Measurements from ENCODE around the gene WDR33.

The WDR33 gene

DNA sequence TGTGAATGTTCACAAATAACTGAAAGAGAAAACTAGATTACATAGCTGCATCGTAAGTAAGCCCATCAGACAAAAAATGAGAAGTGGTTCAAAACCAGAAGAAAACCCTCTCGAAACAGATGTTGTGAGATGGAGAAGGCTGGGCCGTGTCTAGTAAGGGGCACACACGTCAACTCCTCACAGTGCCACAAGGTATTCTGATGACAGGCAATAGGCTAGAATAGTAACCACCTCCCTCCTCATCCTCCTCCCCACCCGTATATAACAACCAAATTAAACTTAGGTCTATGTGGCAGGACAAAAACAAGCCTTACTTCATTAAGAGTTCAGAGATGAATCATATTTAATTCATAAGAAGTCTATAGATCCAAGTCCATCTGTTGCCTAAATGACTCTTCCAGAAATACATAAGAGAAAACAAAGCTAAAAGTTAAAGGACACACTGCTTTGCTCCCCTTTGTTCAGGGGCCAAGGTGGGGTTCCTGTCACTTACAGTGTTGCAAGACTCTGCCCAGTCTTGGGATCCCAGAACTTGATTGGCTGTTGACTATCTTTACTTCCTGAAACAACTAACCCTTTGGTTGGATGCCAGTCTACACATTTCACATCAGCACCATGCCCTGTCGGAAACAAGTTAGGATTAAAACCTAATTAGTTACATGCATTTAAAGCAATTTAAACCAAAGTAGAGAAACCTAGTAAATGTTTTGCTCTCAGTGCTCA is 84.7 kb downstream of the WDR33 start:
- ChIA-PET CTCF (interaction anchor here (1.0 kb wide), 2 partner anchors 13 to 24 kb away, joined by 3 read pairs; no protein-coding TSS in a partner anchor), POLR2A (no interaction called here)
- DNase-seq (ENCODE audit: extremely low spot score), result no peak
- TF ChIP-seq, protein P1, sequence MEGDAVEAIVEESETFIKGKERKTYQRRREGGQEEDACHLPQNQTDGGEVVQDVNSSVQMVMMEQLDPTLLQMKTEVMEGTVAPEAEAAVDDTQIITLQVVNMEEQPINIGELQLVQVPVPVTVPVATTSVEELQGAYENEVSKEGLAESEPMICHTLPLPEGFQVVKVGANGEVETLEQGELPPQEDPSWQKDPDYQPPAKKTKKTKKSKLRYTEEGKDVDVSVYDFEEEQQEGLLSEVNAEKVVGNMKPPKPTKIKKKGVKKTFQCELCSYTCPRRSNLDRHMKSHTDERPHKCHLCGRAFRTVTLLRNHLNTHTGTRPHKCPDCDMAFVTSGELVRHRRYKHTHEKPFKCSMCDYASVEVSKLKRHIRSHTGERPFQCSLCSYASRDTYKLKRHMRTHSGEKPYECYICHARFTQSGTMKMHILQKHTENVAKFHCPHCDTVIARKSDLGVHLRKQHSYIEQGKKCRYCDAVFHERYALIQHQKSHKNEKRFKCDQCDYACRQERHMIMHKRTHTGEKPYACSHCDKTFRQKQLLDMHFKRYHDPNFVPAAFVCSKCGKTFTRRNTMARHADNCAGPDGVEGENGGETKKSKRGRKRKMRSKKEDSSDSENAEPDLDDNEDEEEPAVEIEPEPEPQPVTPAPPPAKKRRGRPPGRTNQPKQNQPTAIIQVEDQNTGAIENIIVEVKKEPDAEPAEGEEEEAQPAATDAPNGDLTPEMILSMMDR (IDR thresholded peaks at IDR 0.05; ENCODE audit: control extremely low read depth, extremely low read depth, low read depth, missing control alignments), result no peak

DNA sequence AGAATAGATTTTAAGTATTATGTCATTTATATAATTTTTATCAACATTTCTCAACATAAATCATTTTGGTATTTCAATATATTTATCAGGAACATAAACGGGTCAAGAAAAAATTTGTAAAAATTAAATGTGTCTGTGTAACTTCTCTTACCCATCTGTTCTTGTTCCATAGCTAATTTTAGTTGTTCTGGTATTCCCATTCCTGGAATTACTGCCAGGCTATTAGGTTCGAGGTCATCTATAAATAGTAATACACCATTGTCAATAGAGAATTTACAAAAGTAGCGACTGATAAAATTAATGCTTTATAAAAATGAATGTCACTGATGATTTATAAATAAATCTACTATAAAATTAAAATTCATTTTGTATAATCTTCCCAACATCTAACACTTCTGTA is 88.2 kb downstream of the WDR33 start:
- no peak for DNase-seq (ENCODE audit: extremely low spot score)
- POLR2A ChIA-PET, result interaction anchor here (0.6 kb wide), 1 partner anchor 15 kb away, joined by 6 read pairs; no protein-coding TSS in a partner anchor
- CTCF ChIA-PET, result no interaction called here
- TF ChIP-seq, protein P1 (IDR thresholded peaks at IDR 0.05; ENCODE audit: control extremely low read depth, extremely low read depth, low read depth, missing control alignments), result no peak

DNA sequence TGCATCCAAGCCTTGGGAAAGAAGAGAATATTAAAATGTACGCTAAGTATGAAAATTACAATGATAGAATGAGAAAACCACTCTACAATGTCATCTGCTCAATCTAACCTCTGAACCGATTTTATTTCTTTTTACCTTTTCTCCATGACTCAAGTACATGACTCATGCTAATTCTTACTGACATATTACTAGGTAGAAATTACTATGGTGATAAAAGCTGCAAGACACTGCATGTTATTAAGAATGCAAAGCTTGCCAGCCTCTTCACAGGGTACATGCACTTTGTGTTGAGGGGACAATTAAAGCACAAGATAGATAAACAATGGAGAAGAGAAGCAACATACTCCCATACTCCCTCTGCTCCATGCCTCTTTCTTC is 89.0 kb downstream of the WDR33 start:
- ChIA-PET POLR2A (no interaction called here), CTCF (no interaction called here)
- TF ChIP-seq, protein P1 (IDR thresholded peaks at IDR 0.05; ENCODE audit: control extremely low read depth, extremely low read depth, low read depth, missing control alignments), result no peak
- no peak for DNase-seq (ENCODE audit: extremely low spot score)

DNA sequence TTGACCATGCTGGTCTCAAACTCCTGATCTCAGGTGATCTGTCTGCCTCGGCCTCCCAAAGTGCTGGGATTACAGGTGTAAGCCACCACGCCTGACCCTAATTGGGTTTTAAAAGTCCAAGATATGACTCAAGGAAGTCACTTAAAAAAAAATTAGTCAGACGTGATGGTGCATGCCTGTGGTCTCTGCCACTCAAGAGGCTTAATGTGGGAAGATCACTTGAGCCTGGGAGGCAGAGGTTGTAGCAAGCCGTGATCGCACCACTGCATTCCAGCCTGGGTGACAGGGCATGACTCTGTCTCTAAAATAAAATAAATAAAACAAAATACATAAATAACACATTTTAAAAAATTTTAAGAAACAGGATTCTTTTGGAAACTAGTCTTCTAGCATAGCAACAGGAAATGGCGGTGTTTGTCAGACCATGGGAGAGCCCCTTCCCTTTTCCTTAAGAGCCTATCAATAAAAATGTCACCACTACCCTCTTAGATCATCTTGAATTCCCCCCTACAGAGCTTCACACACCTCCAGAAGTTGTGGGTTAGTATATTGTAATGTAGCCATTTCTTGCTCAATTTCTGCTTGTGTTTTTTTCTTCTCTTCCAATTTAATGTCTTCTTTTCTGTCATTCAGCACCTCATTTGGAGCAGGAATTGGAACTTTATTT is 89.5 kb downstream of the WDR33 start:
- POLR2A ChIA-PET, result no interaction called here
- CTCF ChIA-PET, result no interaction called here
- no peak for DNase-seq (ENCODE audit: extremely low spot score)
- TF ChIP-seq, protein P1 (IDR thresholded peaks at IDR 0.05; ENCODE audit: control extremely low read depth, extremely low read depth, low read depth, missing control alignments), result no peak

DNA sequence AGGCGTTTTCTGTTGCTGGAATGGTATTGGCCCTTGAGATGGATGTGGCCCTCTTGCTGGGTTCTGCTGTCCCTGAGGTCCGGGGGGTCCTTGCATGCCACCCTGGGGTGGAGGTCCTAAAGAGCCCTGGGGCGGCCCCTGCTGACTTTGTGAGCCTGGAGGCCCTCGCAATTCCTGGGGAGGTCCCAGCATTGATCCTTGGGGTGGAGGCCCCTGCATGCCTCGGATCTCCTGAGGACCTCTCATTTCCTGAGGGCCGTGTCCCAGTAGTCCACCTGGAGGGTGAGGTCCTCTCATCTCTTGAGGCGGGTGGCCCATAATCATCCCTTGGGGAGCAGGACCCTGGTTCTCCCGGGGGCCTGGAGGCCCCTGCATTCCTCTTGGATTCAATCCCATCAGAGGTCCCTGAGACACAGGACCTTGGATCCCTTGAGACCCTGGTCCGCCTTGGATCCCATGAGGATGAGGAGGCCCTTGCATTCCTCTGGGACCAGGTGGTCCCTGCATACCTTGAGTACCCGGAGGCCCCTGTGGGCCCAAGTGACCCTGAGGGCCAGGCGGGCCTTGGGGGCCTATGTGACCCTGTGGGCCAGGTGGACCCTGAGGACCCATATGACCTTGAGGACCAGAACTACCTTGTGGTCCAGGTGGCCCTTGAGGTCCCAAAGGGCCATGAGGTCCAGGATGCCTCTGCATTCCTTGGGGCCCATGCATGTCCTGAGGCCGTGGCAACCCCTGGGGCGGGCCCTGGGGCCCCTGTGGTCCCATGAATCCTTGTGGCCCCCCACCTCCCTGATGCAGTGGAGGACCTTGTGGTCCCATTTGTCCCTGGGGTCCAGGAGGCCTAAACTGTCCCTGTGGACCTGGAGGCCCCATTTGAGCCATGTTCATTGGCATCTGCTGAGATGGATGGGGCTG is 91.4 kb downstream of the WDR33 start:
- DNase-seq (ENCODE audit: extremely low spot score), result no peak
- TF ChIP-seq, protein P1 (IDR thresholded peaks at IDR 0.05; ENCODE audit: control extremely low read depth, extremely low read depth, low read depth, missing control alignments), result no peak
- ChIA-PET CTCF (no interaction called here), POLR2A (no interaction called here)

DNA sequence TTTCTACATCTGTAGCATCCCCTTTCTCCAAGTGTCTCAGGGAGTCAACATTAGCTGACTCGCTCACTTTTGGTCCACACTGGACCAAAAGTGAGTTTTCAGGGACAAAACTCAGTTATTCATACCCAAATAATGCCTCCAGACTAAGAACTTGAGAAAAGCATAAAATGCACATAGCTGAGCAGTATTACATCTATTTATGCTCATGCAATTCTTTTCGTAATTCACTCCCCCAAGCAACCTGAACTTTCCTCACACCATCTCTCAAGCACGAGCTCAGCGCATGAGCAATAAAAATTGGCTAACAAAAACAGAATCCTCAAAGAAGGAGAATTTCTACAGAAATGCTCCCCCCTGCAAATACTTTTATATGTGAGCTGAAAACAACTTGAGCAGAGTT is 92.7 kb downstream of the WDR33 start:
- no peak for DNase-seq (ENCODE audit: extremely low spot score)
- TF ChIP-seq, protein P1 (IDR thresholded peaks at IDR 0.05; ENCODE audit: control extremely low read depth, extremely low read depth, low read depth, missing control alignments), result no peak
- CTCF ChIA-PET, result interaction anchor here (1.1 to 1.2 kb wide), 3 partner anchors 9 to 27 kb away, joined by 3 read pairs; no protein-coding TSS in a partner anchor
- POLR2A ChIA-PET, result no interaction called here
